ENCODE results near the gene MYO1C. TPM values are rescaled to one million over a fixed set of nuclear protein-coding genes. Genes with fewer than 3 reads are reported as not detected.

MYO1C gene
- total RNA-seq, 1 experiment from 2014 or later, result 55.9 TPM

GRCh38 chr17:1506649-1507267, 14.3 kb upstream of the MYO1C start:
- DNase-seq (ENCODE audit: low read depth), result no peak

- DNase-seq (ENCODE audit: low read depth), result no peak
These were observed 13.1 kb upstream of the MYO1C start for GRCh38 chr17:1505586-1505985.

GRCh38 chr17:1504866-1505265, 12.4 kb upstream of the MYO1C start:
- no peak for DNase-seq (ENCODE audit: low read depth)

DNA sequence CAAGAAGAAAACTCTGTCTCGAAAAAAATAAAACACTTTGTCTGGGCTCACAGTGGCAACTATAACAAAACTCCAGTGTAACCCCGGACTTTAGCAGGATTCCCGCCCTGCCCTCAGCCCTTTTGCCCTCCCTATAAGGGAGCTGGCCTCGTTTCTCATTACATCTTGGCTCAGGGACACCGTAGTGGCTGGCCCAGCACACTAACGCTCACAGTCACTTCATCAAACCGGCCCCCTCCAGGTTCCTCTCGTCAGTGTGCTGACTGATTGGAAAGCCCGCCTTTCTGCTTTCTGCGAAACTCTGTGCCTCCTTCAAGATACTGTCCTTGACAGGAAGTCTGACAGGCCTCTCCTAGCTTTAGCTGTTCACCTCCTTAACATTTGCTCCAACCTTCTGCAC, 11.2 kb upstream of the MYO1C start:
- no peak for DNase-seq (ENCODE audit: low read depth)

DNA sequence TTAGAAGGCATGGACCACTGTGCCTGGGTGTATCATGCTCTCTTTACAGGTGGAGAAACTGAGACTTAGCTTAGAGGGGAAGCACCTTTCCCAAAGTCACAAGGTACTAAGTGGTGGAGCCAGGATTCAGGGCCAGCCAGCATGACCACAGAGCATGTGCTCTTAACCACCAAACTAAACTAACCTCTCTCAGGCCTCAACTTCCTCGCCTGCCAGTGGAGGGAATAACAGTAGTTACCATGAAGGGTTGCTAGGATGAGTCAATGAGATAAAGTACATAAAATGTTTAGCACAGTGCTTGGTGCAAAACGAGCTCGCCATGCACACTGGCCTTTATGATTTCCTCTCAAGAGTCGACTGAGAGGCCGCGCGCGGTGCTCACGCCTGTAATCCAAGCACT, 6.4 kb upstream of the MYO1C start:
- peak; percentile 70 for DNase-seq (ENCODE audit: low read depth)

- DNase-seq (ENCODE audit: low read depth), result no peak
These were observed 5.7 kb upstream of the MYO1C start for GRCh38 chr17:1498233-1498632.

DNA sequence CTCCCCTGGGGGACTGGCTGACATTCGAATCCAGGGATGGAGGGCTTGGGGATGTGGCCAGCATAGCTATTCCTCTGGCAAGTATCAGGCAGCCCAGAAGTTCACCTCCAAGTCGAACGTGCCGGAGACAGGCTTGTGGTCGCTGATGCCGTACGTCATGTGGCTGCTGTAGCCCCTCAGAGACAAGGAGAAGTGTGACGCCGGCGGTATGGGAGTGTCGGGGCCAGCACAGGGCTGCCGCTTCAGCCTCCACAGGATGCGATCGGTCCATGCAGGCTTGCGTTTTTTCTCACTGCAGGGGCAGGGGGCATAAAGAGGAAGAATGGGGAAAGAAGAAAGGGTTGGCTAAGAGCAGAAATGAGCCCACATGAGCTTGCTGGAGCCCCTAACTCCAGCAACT, 5.3 kb upstream of the MYO1C start:
- no peak for DNase-seq (ENCODE audit: low read depth)

DNA sequence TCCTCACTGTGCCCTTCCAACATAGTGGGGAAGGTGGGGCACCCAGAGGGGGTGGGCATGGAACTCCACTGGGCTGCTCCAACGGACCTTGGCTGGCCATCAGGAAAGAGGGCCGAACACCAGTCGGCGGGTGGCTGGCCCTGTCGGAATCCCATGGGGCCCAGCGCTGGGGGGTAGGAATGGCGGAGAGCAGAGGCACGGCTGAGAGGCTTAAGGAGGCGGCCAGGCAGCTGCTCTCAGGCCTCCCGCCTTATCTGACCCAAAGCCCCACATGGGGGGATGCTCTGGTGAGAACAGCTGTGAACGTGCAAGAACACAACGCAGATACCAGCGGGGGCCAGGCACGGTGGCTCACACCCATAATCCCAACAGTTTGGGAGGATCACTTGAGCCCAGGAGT, 4.4 kb upstream of the MYO1C start:
- no peak for DNase-seq (ENCODE audit: low read depth)

DNA sequence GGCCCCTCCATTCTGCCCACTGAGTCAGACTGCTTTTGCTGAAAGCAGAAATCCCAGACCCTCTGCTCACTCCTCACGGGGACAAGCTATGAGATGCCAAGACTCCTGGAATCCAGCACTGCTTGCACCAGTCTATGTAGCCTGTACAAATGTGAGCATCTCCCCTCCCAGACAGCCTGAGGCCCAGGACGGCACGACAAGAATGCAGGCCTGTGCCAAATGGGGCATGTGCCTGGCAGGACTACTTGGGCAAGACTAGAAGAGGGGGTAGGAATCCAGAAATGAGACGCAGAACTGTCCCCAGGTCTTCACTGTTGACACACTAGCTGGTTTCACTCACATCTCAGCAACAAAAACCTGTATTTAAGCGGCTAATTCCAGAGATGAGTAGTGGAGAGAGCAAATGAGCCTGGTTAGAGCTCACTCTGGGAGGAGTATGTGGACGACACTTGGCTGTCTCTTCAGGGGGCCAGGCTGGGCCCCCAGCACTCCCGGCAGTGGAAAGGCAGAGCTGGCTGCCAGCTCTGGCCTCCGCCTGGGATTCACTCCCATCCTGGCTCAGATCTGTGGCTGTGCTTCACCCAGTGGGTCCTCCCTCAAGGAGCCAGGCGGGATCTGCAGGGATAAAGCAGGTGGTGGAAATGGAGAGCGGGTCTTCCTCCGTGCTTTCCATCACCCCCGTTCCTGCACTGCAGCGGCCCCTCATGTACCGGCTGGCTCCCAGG, 2.9 kb upstream of the MYO1C start:
- peak; percentile 35 for DNase-seq (ENCODE audit: low read depth)

DNA sequence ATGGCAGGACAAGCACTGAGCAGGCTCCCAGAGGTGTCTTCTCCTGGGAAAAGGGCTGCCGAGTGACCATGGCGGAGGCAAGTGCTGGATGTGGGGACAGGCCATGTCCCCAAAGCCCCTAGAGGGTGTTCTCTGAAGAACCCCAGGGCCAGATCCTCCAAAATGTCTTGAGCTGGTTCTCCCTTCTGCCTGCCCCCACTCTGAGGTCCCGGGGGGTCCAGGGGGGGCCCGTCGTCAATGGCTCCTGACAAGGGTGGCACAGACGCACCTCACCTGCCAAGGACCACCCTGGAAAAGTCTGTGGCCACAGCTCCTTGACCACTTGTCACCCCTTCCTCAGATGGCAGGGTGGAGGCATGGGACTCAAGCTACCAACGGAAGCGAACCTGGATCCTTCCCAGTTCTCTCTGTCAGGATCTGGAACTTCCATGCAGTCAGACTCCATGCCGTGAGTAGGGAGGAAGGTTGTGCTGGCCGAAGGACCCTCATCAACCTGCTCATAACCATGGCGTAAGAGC, 2.3 kb upstream of the MYO1C start:
- no peak for DNase-seq (ENCODE audit: low read depth)

DNA sequence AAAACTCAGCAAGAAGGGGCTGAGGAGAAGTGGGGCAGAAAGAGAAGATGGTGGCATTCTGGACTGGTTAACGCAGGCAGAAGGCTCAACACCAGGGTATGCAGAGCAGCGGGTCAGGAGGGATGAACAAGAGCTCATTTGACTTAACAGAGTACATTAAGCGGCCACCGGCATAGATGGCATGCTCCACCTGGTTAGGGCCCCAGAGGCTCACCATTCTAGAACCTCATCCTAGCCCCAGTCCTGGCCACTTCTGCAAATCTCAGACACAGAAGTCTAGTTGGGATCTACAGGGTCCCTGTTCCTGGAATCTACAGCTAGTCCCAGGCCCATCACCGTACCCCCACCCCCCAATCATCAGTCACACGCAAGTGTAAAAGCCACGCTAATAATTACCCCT, 1.7 kb upstream of the MYO1C start:
- DNase-seq (ENCODE audit: low read depth), result no peak

- DNase-seq (ENCODE audit: low read depth), result no peak
These were observed 950 bp upstream of the MYO1C start for GRCh38 chr17:1493291-1493980.

- peak; percentile 77 for DNase-seq (ENCODE audit: low read depth)
These were observed 840 bp downstream of the MYO1C start for GRCh38 chr17:1491443-1492248.

GRCh38 chr17:1490643-1491442, 1.6 kb downstream of the MYO1C start:
- DNase-seq (ENCODE audit: low read depth), result peak; percentile 68

GRCh38 chr17:1488826-1489270, 3.6 kb downstream of the MYO1C start:
- DNase-seq (ENCODE audit: low read depth), result no peak

- peak; percentile 93 for DNase-seq (ENCODE audit: low read depth)
These were observed 4.3 kb downstream of the MYO1C start for GRCh38 chr17:1487939-1488825.

GRCh38 chr17:1486802-1487695, 5.4 kb downstream of the MYO1C start:
- peak; percentile 61 for DNase-seq (ENCODE audit: low read depth)

GRCh38 chr17:1485423-1486376, 6.8 kb downstream of the MYO1C start:
- DNase-seq (ENCODE audit: low read depth), result peak; percentile 79
